GM12878 (cell line): Measurements from ENCODE around the gene SHROOM2. TPM values are rescaled to one million over a fixed set of nuclear protein-coding genes. Genes with fewer than 3 reads are reported as not detected.

ENCODE experiments used
- ATAC-seq: fragments of 200-7000 bp; cut with Tn5 transposase; 3 replicates; pipeline ENCODE4 v1.9.1; 2020; ENCODE audit warnings: mild to moderate bottlenecking, moderate library complexity
- BruUV-seq: library from RNA; stranded (reverse); fragments of 400-500 nt; replicated peaks from 2 replicates; lab custom pipeline; 2021; lab: Mats Ljungman, UMichigan
- CTCF ChIA-PET: fragments of 300-600 bp; sonication (Branson Sonifier 250); formaldehyde crosslinking; extraction: SDS; loops from one replicate; lab custom pipeline; 2021; ENCODE audit warnings: inconsistent platforms; lab: Yijun Ruan, JAX
- POLR2A ChIA-PET: fragments of 350-600 bp; formaldehyde crosslinking; extraction: SDS; loops from one replicate; lab custom pipeline; 2021; ENCODE audit warnings: inconsistent platforms; lab: Charles Lee
- RAD21 ChIA-PET: fragments of 300-600 bp; sonication (Branson Sonifier 250); formaldehyde crosslinking; loops from one replicate; lab custom pipeline; 2023; ENCODE audit warnings: antibody characterized with exemption; ENCODE audit not compliant: unreplicated experiment; lab: Charles Lee
- SMC1A ChIA-PET: fragments of 300-600 bp; sonication (Branson Sonifier 250); formaldehyde crosslinking; loops from one replicate; lab custom pipeline; 2023; ENCODE audit not compliant: unreplicated experiment, uncharacterized antibody; lab: Charles Lee
- DNase-seq: peaks from one replicate; pipeline ENCODE4 v3.0.0-alpha.2; 2011; ENCODE audit warnings: low read depth, low spot score
- FAIRE-seq: peaks from 3 replicates; lab custom pipeline; 2011; peaks lifted over from hg19 to GRCh38; lab: Jason Lieb, UNC
- H2AFZ ChIP-seq: 2 replicates; pipeline ENCODE4 v1.6.0; 2011; ENCODE audit warnings: low read depth, low read length, control low read depth; ENCODE audit not compliant: control insufficient read depth
- H3K27ac ChIP-seq: 2 replicates; pipeline ENCODE4 v1.5.1; 2011; ENCODE audit warnings: control low read depth; ENCODE audit not compliant: control insufficient read depth, insufficient read depth
- H3K27me3 ChIP-seq, 2 experiments: replicated peaks in 1 of 2; 2 replicates each; pipeline versions ENCODE4 v1.6.0 to v1.6.1; 2011; ENCODE audit warnings: low read length in 1 of 2; ENCODE audit not compliant: control insufficient read depth in 2 of 2, insufficient read depth in 2 of 2
- H3K36me3 ChIP-seq, 2 experiments: 2 replicates each; pipeline ENCODE4 v1.5.1; 2011; ENCODE audit warnings: low read length in 1 of 2; ENCODE audit not compliant: control insufficient read depth in 2 of 2, insufficient read depth in 2 of 2
- H3K4me1 ChIP-seq: 2 replicates; pipeline ENCODE4 v1.6.1; 2011; ENCODE audit warnings: mild to moderate bottlenecking, low read length, moderate library complexity, mixed read lengths; ENCODE audit not compliant: control insufficient read depth, insufficient read depth
- H3K4me2 ChIP-seq: 2 replicates; pipeline ENCODE4 v1.6.0; 2011; ENCODE audit warnings: control low read depth; ENCODE audit not compliant: control insufficient read depth, insufficient read depth
- H3K4me3 ChIP-seq: fragments of 200-600 bp; sonication (generic); 2 replicates; pipeline ENCODE4 v1.5.1; 2016
- H3K79me2 ChIP-seq: 2 replicates; pipeline ENCODE4 v1.6.0; 2011; ENCODE audit warnings: low read length; ENCODE audit not compliant: control insufficient read depth, insufficient read depth
- H3K9ac ChIP-seq: 2 replicates; pipeline ENCODE4 v1.8.0; 2011; ENCODE audit warnings: low read length, control low read depth, mixed read lengths; ENCODE audit not compliant: control insufficient read depth, insufficient read depth
- H3K9me3 ChIP-seq: replicated peaks from 3 replicates; pipeline ENCODE4 v1.5.1; 2011; ENCODE audit warnings: mild to moderate bottlenecking, low read length; ENCODE audit not compliant: control insufficient read depth, insufficient read depth
- H4K20me1 ChIP-seq: 2 replicates; pipeline ENCODE4 v1.6.0; 2011; ENCODE audit not compliant: control insufficient read depth, insufficient read depth
- EED ChIP-seq: sonication (generic); IDR thresholded peaks from 2 replicates; pipeline ENCODE4 v1.6.1; 2016; ENCODE audit warnings: antibody characterized with exemption, low read depth
- IKZF1 ChIP-seq: fragments of 450-650 bp; conservative IDR thresholded peaks from 2 replicates; pipeline ENCODE4 v1.6.1; 2017; ENCODE audit warnings: antibody characterized with exemption, mild to moderate bottlenecking
- IRF4 ChIP-seq: IDR thresholded peaks from 2 replicates; pipeline ENCODE4 v1.6.1; 2011; ENCODE audit warnings: low read depth, low read length
- JUND ChIP-seq: IDR thresholded peaks from 2 replicates; pipeline ENCODE4 v1.6.1; 2012; ENCODE audit warnings: low read depth, mild to moderate bottlenecking, low read length, improper control_type of control experiment, moderate library complexity
- KAT2A ChIP-seq: conservative IDR thresholded peaks from 2 replicates; pipeline ENCODE4 v1.6.1; 2011; ENCODE audit warnings: low read depth, low read length; ENCODE audit not compliant: control insufficient read depth
- RELA ChIP-seq: fragments of 450-650 bp; IDR thresholded peaks from 2 replicates; pipeline ENCODE4 v1.8.0; 2014; ENCODE audit warnings: borderline replicate concordance; ENCODE audit not compliant: partially characterized antibody
- ZBED1 ChIP-seq: IDR thresholded peaks from 2 replicates; pipeline ENCODE4 v1.6.1; 2016; ENCODE audit warnings: borderline replicate concordance
- WGBS: methylation state at CpG from one replicate; pipeline ENCODE4 v1.1.6; 2016; ENCODE audit warnings: low lambda C conversion rate; ENCODE audit not compliant: insufficient replicate concordance, insufficient coverage; ENCODE audit errors: missing lambda C conversion rate; 5-methylcytosine and 5-hydroxymethylcytosine counted together
- in situ Hi-C: fragments of 300-500 bp; cut with MboI; formaldehyde crosslinking; loops from 9 replicates; pipeline ENCODE4 v1.14.3; 2018; ENCODE audit warnings: mixed read lengths
- intact Hi-C: fragments of 100-400 bp; cut with micrococcal nuclease; formaldehyde crosslinking; loops from one replicate; pipeline ENCODE4 v1.14.2; 2022; ENCODE audit not compliant: unreplicated experiment
- polyA plus RNA-seq, 11 experiments: library from polyadenylated mRNA; depleted of rRNA in 4 of 11; unstranded in 6 of 11; stranded (reverse) in 5 of 11; fragments of >200 nt; fragmentation: Nextera tagmentation in 4 of 11; fragmentation: Illumina TruSeq in 1 of 11; extraction: Ambion mirVana in 4 of 11; extraction: Trizol in 1 of 11; gene quantifications; 1 replicate in 1 of 11; 2 replicates in 10 of 11; pipeline versions ENCODE4 v1.2.1 to v1.2.3, GENCODE V29; 2011 to 2016; ENCODE audit warnings: inconsistent platforms in 2 of 11, missing spikeins in 2 of 11, low read depth in 1 of 11
- total RNA-seq, 4 experiments: library from RNA; depleted of rRNA in 3 of 4; stranded (reverse); fragments of >200 nt in 3 of 4; fragmentation: Illumina TruSeq in 1 of 4; extraction: Trizol in 1 of 4; gene quantifications; 2 replicates each; pipeline versions ENCODE4 v1.2.1 to v1.2.3, GENCODE V29; 2013 to 2021
- TF ChIP-seq, protein P1 (sequence below): fragments of 450-650 bp; conservative IDR thresholded peaks from 2 replicates; pipeline ENCODE4 v1.6.1; 2017; ENCODE audit warnings: mild to moderate bottlenecking, moderate library complexity

The SHROOM2 gene
- total and polyA plus RNA-seq, 10 of the 15 experiments (the other 5 are each of a cell fraction or from before 2014, with no cell fraction given) = under 0.01 to 0.15 (median 0.09) TPM; not detected in 2

DNA sequence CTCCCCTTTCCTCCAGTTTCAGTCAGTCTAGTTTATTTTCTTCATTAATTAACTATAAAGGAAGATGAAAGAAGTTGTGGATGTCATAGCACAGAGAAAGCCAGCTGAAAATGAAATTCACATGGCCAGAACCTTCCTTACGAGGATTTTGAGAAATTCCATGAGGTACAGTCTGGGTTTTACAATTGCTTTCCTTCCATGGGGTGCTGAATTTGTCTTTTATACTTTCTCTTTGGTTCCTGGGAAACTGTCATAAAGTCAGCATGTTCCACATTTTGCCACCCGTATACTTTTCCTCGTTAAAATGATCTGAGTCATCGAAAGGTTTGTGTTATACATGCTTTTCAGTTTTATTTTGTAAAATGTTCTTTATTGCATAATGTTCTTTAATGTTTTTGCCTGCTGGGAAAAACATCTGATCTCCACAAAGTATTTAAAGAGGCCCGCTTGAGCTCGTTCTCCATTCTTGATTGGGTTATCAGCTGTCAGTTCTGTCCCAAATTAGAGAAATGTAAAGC lies 102.8 kb downstream of the SHROOM2 start (continued):
- TF ChIP-seq RELA = no peak
- TF ChIP-seq ZBED1 = no peak
- no peak for TF ChIP-seq IKZF1
- no peak for TF ChIP-seq EED

DNA sequence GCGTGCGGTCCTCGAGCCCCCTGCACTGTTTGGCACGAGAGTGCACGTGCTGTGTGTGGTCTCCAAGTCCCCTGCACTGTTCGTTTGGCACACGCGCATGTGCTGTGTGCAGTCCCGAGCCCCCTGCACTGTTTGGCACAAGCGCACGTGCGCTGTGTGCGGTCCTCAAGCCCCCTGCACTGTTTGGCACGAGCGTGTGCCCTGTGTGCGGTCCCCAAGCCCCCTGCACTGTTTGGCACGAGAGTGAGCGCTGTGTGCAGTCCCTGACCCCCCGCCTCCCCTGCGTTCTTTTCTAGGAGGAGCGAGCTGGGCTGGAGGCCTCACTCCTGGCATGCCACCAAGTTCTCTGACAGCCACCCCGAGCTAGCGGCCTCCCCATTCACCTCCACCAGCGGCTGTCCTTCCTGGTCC lies 104.5 kb downstream of the SHROOM2 start:
- TF ChIP-seq KAT2A (no peak), JUND (no peak), IRF4 (no peak)
- TF ChIP-seq, protein P1, sequence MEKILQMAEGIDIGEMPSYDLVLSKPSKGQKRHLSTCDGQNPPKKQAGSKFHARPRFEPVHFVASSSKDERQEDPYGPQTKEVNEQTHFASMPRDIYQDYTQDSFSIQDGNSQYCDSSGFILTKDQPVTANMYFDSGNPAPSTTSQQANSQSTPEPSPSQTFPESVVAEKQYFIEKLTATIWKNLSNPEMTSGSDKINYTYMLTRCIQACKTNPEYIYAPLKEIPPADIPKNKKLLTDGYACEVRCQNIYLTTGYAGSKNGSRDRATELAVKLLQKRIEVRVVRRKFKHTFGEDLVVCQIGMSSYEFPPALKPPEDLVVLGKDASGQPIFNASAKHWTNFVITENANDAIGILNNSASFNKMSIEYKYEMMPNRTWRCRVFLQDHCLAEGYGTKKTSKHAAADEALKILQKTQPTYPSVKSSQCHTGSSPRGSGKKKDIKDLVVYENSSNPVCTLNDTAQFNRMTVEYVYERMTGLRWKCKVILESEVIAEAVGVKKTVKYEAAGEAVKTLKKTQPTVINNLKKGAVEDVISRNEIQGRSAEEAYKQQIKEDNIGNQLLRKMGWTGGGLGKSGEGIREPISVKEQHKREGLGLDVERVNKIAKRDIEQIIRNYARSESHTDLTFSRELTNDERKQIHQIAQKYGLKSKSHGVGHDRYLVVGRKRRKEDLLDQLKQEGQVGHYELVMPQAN = no peak
- intact Hi-C loops (no loop called here), in situ Hi-C loops (no loop called here)
- no peak overlapping the region for H2AFZ ChIP-seq
- ChIA-PET POLR2A (no interaction called here), RAD21 (no interaction called here), CTCF (no interaction called here), SMC1A (interaction anchor here (1.0 kb wide), 1 partner anchor 9 kb away, joined by 4 read pairs; no protein-coding TSS in a partner anchor)
- H3K79me2 ChIP-seq = no peaks in the 10 kb centered on the region
- no peaks in the 10 kb centered on the region for H3K9me3 ChIP-seq
- no peak overlapping the region for H3K4me2 ChIP-seq
- no peak for ATAC-seq
- no peak for DNase-seq
- H3K4me1 ChIP-seq = no peaks in the 10 kb centered on the region
- no peak overlapping the region for H3K27ac ChIP-seq
- H3K36me3 ChIP-seq = no peaks in the 10 kb centered on the region
- no peaks in the 10 kb centered on the region; a peak in 1 of 4 replicates for H3K27me3 ChIP-seq
- BruUV-seq = no TSS peak
- FAIRE-seq = no peak
- H3K4me3 ChIP-seq = no peak overlapping the region
- WGBS = 51% methylated on average over 24 of the region's 24 CpGs
- H4K20me1 ChIP-seq = no peaks in the 10 kb centered on the region
- no peak overlapping the region for H3K9ac ChIP-seq
